ENCODE measurements around the gene ASTN1.

DNA sequence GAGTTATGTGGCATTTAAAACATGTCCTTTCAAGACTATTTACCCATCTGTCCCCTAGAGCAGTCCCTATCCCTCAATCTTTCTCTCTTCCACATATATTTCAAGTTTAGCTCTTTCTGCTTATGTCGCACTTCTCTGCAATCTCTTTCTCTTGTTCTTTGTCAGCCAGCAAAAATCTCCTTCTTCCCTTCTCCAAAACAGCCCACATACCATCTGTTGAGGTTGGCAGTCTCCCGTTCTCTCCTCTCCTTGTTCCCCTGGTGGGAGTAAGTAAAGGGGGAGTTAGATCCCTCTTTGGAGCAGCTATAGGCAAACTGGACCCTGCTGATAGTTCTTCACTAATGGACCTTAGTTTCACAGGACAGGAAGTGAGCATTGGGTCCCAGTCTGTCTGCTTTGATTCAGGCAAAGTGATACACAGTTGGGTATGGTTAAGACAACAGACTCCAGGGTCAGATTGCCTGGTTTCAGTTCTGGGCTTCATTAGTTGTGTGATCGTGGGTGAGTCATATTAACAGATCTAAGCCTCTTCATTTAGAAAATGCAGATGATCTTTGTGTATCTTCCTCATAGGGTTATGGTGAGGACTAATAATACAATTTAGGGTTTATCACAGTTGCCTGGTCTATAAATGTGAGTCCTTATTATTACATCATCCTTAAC is 25.9 kb upstream of the ASTN1 start:
- TF ChIP-seq YY1 (IDR thresholded peaks at IDR 0.05; ENCODE audit: insufficient read depth, insufficient read length) (no peak), ZNF274 (IDR thresholded peaks at IDR 0.05; ENCODE audit: low read depth, low read length) (no peak), SUZ12 (IDR thresholded peaks at IDR 0.05; ENCODE audit: extremely low read depth, insufficient read depth, insufficient read length) (no peak)

Data from NT2/D1 (cell line).